GM12801 (cell line): ENCODE data around the gene SOAT2.

ENCODE experiments used
- TF ChIP-seq, protein P1 (sequence below): IDR thresholded peaks from one replicate; pipeline ENCODE4 v1.5.1; 2011; ENCODE audit warnings: control low read depth; ENCODE audit not compliant: insufficient read length; ENCODE audit errors: extremely low read depth

SOAT2 gene

GRCh38 chr12:53082637-53083175 is 20.6 kb upstream of the SOAT2 start:
- TF ChIP-seq, protein P1, sequence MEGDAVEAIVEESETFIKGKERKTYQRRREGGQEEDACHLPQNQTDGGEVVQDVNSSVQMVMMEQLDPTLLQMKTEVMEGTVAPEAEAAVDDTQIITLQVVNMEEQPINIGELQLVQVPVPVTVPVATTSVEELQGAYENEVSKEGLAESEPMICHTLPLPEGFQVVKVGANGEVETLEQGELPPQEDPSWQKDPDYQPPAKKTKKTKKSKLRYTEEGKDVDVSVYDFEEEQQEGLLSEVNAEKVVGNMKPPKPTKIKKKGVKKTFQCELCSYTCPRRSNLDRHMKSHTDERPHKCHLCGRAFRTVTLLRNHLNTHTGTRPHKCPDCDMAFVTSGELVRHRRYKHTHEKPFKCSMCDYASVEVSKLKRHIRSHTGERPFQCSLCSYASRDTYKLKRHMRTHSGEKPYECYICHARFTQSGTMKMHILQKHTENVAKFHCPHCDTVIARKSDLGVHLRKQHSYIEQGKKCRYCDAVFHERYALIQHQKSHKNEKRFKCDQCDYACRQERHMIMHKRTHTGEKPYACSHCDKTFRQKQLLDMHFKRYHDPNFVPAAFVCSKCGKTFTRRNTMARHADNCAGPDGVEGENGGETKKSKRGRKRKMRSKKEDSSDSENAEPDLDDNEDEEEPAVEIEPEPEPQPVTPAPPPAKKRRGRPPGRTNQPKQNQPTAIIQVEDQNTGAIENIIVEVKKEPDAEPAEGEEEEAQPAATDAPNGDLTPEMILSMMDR, result no peak

GRCh38 chr12:53086361-53086760 is 16.9 kb upstream of the SOAT2 start:
- TF ChIP-seq, protein P1, result no peak

DNA sequence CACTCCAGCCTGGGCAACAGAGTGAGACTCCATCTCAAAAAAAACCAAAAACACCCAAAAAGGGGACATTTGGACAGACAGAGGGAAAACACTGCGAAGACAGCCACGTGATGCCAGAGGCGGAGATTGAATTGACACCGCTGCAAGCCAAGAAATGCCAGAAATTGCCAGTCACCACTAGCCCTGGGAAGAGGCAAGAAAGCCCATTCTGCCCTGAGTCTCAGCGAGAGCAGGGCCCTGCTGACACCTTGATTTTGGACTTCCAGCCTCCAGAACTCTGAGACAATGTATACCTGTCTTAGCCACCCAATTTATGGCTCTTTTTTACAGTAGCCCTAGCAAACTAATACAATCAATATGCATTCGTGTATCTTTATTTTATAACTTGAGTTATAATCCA is 13.2 kb upstream of the SOAT2 start:
- TF ChIP-seq, protein P1, result no peak

GRCh38 chr12:53090554-53090953 is 12.7 kb upstream of the SOAT2 start:
- TF ChIP-seq, protein P1, result no peak

GRCh38 chr12:53091756-53092155 is 11.5 kb upstream of the SOAT2 start:
- TF ChIP-seq, protein P1, result no peak

DNA sequence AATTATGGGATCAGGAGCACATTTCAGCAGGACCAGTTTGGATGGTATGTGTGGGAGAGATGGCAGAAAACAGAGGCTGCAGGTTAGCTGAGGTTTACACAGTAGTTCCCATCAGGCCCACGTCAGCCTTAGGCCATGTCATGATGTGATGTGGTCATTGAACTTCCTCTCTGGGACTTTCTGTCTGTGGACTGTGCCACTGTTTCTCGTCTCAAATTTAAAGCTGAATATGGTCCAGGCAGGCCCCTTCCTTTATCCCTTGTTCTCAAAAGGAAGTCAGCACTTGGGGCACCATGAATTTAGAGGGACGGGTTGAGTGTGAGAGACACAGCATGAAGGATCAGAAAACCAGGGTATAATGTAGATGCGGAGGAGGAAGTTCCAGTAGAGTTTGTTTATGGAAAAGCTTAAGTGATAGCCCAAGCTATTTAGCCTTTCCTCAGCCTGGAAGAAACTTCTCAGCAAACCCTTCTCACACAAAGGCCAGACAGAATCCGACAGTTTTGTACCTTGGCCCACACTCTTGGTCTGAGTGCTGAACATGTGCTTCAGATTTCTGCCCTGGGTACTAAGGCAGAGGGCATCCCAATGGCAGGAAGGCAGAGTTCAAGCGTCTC is 9.4 kb upstream of the SOAT2 start:
- TF ChIP-seq, protein P1, result no peak

DNA sequence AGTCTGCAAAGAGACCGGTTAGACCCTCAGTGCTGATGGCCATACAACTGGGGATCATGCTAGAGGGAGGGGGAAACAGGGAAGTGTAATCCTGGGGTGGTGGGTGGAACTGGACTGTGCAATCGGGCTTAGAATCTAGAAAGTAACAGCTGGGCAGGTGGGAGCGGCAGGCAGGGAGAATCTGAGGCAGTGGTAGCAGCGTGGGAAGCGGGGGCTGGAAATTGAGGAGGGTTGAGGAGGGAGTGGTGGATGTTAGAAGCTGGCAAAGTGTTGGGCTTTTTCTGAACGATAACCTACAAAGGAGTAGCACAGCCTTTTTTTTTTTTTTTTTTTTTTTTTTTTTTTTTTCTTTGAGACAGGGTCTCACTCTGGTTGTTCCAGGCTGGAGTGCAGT is 8.9 kb upstream of the SOAT2 start:
- TF ChIP-seq, protein P1, result no peak
